HUES48 (cell line): Measurements from ENCODE around the gene PLA2G2C.

Experiments used
- H3K27ac ChIP-seq: one replicate; pipeline ENCODE4 v1.7.0; 2013; ENCODE audit warnings: low read depth, low read length, inconsistent platforms
- H3K27me3 ChIP-seq: 2 replicates; pipeline ENCODE4 v1.6.1; 2013; ENCODE audit warnings: mild to moderate bottlenecking, low read length; ENCODE audit not compliant: control insufficient read depth, insufficient read depth
- H3K36me3 ChIP-seq: 2 replicates; pipeline ENCODE4 v1.6.1; 2013; ENCODE audit warnings: low read length; ENCODE audit not compliant: control insufficient read depth, insufficient read depth
- H3K4me1 ChIP-seq: 2 replicates; pipeline ENCODE4 v1.6.1; 2013; ENCODE audit warnings: mild to moderate bottlenecking, low read length; ENCODE audit not compliant: control insufficient read depth, insufficient read depth
- H3K4me3 ChIP-seq: 2 replicates; pipeline ENCODE4 v1.5.1; 2013; ENCODE audit warnings: mild to moderate bottlenecking, low read depth, low read length
- H3K9ac ChIP-seq: 2 replicates; pipeline ENCODE4 v1.6.1; 2013; ENCODE audit warnings: mild to moderate bottlenecking, low read depth, low read length, moderate library complexity
- H3K9me3 ChIP-seq: 2 replicates; pipeline ENCODE4 v1.6.1; 2013; ENCODE audit warnings: low read length; ENCODE audit not compliant: control insufficient read depth, insufficient read depth

PLA2G2C gene

DNA sequence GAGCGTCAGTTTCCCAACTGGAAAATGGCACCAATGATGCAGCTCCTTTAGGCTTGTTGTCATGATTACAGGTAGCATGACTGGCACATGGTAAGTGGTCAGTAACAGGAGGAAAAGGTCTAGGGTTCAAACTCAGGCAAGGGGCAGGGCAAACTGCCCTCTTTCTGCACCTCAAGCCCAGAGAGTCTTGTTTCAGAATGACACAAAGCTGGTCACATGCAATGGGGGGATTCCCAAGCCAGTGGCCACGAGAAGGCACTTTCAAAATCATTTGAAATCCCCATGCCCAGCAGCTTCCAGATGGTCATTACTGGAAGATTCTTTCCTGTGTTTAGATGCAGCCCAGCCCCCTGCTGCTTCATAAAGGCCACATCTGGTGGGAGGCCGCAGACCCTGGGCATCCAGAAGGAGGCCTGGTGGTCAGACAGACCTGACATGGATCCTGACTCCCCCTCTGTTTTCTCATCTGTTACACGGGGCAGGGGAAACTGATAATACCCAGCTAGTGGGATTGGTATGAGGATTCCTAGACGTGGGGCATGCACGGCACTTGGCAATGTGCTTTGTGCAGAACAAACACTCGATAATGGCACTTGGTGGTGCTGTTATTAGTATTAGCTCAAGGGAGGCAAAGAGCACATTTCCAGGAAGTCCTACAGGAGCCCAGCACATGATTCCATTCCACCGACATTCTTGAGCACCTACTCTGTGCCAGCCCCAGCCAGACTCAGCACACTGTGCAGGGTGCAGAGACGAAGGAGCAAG is 60.1 kb downstream of the PLA2G2C start:
- H3K9ac ChIP-seq: no peak overlapping the region
- peaks cover 3% of the 10 kb centered on the region; the same call in 1 of the 2 replicates for H3K9me3 ChIP-seq
- H3K36me3 ChIP-seq: no peaks in the 10 kb centered on the region
- no peak overlapping the region for H3K4me3 ChIP-seq
- H3K4me1 ChIP-seq: no peaks in the 10 kb centered on the region
- no peaks in the 10 kb centered on the region for H3K27me3 ChIP-seq
- H3K27ac ChIP-seq: no peak overlapping the region

DNA sequence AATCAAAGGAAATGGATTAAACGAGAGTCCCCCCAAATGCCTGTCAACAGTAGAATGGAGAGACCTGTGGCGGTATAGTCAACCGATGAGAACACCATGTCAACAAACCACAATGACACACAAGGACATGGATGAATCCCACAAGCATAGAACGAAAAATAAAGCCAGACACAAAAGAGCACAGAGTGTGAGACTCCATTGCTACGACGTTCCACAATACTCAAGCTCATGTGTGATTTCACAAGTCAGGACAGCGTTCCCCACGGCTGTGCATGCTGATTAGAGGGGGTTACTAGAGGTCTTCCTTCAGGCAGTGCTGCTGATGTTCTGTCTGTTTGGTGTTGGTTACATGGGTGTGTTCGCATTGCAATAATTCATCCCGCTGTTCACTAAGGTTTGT is 61.2 kb downstream of the PLA2G2C start:
- no peaks in the 10 kb centered on the region for H3K4me1 ChIP-seq
- no peak overlapping the region for H3K9ac ChIP-seq
- no peaks in the 10 kb centered on the region for H3K27me3 ChIP-seq
- no peak overlapping the region for H3K27ac ChIP-seq
- H3K9me3 ChIP-seq: peaks cover 3% of the 10 kb centered on the region; the same call in 1 of the 2 replicates
- no peak overlapping the region for H3K4me3 ChIP-seq
- H3K36me3 ChIP-seq: no peaks in the 10 kb centered on the region

DNA sequence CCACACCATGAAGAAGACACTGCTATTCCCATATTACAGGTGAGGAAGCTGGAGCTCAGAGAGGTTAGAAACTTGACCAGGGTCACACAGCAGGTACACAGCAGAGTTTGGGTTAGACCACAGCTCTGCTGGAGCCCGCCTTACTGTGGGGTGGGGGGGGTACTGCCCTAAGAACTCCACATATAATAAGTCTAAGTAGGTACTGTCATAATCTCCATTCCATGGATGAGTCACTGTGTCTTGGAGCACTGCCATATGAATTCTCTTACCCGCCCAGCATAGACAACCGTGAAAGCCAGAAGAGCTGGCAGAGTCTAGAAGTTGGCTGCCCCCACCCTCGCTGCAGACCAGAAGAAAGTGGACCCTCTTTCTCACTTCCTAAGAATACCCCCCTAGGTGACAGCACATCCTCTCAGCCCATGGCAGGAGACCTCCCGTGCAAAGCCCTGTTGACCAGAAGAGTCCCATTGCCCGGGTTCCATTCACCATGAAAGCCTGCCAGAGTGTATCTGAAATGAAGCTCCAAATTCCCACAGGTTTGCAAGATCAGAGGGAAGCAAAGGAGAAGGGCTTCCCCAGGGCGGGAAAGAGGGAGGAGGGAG is 61.8 kb downstream of the PLA2G2C start:
- H3K27ac ChIP-seq: no peak overlapping the region

DNA sequence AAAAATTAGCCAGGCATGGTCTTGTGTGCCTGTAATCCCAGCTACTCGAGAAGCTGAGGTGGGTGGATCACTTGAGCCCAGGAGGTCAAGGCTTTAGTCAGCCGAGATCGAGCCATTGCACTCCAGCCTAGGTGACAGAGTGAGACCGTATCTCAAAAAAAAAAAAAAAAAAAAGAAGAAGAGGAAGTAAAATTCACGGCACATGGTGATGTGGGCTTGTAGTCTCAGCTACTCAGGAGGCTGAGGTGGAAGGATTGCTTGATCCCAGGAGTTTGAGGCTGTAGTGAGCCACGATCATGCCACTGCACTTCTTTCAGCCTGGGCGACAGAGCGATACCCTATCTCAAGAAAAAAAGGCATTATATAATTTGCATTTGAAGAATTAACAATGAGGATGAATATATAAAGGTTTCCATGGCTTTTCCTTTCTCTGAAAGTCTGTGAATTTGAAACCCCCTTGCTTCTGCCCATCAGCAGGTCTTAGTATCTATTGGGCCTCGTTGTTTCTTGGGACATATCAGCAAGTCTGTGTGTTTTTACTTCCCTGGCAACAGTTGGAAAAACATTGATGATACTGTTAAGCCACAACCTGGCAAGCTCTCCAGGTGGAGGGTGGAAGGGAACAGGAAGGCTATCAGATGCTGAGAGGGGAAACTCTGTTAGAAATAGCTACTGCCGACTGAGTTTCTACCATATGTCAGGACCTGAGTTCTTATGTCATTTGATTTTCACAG is 62.4 kb downstream of the PLA2G2C start:
- Histone ChIP-seq H3K27ac (no peak overlapping the region), H3K9ac (no peak overlapping the region), H3K4me3 (no peak overlapping the region), H3K4me1 (no peaks in the 10 kb centered on the region), H3K9me3 (no peaks in the 10 kb centered on the region), H3K27me3 (no peaks in the 10 kb centered on the region), H3K36me3 (no peaks in the 10 kb centered on the region)

More for the DNA sequence above, 61.8 kb downstream of the PLA2G2C start:
- H3K4me1 ChIP-seq: no peaks in the 10 kb centered on the region
- no peak overlapping the region for H3K9ac ChIP-seq
- H3K27me3 ChIP-seq: no peaks in the 10 kb centered on the region
- H3K4me3 ChIP-seq: no peak overlapping the region
- H3K36me3 ChIP-seq: no peaks in the 10 kb centered on the region
- peaks cover 3% of the 10 kb centered on the region; the same call in 1 of the 2 replicates for H3K9me3 ChIP-seq

DNA sequence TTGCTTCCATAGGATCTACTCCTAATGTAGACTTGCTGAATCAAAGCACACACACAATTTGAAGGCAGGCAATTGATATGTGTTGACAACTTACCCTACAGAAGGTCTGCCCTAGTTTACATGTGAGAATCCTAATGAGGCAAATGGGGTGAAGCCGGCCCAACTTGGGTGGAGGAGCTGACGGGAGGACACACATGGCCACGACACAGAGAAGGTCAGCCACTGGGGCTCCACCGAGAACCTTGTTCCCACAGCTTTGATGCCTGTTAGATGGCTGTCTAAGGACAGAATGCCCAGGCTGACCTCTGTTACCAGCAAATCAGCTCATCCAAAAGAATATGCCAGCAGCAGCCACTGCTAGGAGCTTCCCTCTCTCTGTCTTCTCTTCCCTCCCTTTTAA is 65.5 kb downstream of the PLA2G2C start:
- Histone ChIP-seq H3K9me3 (no peaks in the 10 kb centered on the region), H3K4me1 (no peaks in the 10 kb centered on the region), H3K36me3 (no peaks in the 10 kb centered on the region), H3K27me3 (no peaks in the 10 kb centered on the region), H3K9ac (no peak overlapping the region), H3K27ac (no peak overlapping the region), H3K4me3 (no peak overlapping the region)

DNA sequence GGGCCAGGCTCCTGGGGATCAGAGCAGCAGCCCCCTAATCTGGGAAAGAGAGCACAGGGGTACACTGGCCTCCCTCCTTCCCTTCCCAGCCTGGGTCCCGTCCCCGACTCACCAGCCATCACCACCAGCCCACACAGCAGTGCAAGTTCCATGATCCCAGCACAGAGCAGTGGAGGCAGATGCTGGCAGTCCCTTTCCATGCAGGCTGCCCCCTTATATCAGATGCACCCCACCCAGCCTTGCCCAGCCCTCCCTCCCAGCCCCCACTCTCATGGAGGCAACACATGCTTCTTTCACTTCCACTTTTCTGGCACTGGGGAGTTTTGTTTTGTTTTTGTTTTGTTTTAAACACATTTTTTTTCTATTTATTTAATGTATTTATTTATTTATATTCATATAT is 67.0 kb downstream of the PLA2G2C start, which contains the start of gene PLA2G2D:
Gene PLA2G2D (minus strand): TSS at position 190 of the 400 bp plus-strand sequence. CDS start 38 bp downstream, at position 152.
- peaks cover 3% of the 10 kb centered on the region; the same call in 1 of the 2 replicates for H3K4me1 ChIP-seq
- no peaks in the 10 kb centered on the region for H3K27me3 ChIP-seq
- no peak within 1 kb of the TSS for H3K4me3 ChIP-seq
- H3K9ac ChIP-seq: no peak within 1 kb of the TSS
- H3K9me3 ChIP-seq: no peaks in the 10 kb centered on the region
- H3K27ac ChIP-seq: no peak within 1 kb of the TSS
- no peaks in the 10 kb centered on the region for H3K36me3 ChIP-seq

DNA sequence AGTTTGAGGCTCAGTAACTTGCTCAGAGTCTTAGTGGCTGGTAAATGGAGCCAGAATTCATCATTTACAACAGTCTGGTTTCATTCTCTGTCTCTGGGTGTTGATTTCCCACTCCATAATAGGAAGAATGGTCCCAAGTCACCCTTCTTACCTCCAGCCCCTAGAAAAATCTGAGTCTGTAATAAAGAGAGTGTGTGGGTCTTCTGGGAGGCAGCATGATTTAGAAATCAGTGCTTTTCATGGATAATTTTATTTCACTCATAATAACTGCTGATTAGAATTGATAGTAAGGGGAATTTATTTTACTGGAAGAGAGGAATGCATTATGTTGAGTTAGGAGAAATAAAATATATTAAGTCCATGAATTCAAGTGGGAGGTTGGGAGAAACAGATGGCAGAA is 69.1 kb downstream of the PLA2G2C start:
- Histone ChIP-seq H3K36me3 (no peaks in the 10 kb centered on the region), H3K4me3 (no peak overlapping the region), H3K4me1 (peaks cover 4% of the 10 kb centered on the region; the same call in 1 of the 2 replicates), H3K9ac (no peak overlapping the region), H3K9me3 (no peaks in the 10 kb centered on the region), H3K27me3 (no peaks in the 10 kb centered on the region), H3K27ac (no peak overlapping the region)

DNA sequence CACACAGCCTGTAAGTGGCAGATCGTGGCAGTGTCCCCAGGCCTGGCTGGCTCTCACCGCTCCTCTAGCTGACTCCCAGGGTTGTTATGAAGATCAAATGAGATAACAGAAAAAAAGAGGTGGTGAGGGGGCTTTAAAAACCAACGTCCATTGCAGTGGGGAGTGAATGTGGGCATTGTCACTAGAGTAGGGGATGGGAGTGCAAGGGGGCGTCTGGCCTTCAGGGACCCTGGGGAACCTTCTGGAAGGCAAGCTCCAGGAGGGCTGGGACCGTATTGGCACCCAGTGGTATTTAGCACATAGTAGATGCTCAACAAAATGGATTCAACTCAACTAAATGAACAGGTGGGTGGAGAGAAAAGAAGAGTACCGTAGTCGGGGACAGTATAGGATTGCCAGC is 70.4 kb downstream of the PLA2G2C start:
- H3K9ac ChIP-seq: no peak overlapping the region
- peaks cover 4% of the 10 kb centered on the region; the same call in 1 of the 2 replicates for H3K4me1 ChIP-seq
- no peaks in the 10 kb centered on the region for H3K9me3 ChIP-seq
- no peaks in the 10 kb centered on the region for H3K27me3 ChIP-seq
- H3K27ac ChIP-seq: no peak overlapping the region
- H3K36me3 ChIP-seq: no peaks in the 10 kb centered on the region
- no peak overlapping the region for H3K4me3 ChIP-seq

DNA sequence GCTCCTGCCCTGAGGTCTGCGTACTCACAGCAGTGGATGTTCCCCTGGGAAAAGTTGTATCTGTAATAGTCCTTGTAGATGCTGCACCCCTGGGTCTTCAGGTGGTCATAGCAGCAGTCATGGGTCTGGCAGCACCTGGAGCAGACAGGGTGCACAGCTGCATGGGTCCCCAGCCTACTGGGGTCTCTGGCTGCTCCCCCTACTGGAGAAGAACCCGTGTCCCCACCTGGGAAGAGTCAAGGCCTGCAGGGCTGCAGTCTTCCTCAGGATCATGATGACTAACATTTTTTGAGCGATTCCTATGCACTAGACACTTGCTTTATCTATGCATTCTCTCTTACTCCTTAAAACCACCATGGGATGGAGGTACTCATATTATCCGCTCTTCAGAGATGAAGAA is 70.8 kb downstream of the PLA2G2C start:
- Histone ChIP-seq H3K27ac (no peak overlapping the region), H3K9ac (no peak overlapping the region), H3K4me3 (no peak overlapping the region), H3K27me3 (no peaks in the 10 kb centered on the region), H3K36me3 (no peaks in the 10 kb centered on the region), H3K9me3 (no peaks in the 10 kb centered on the region), H3K4me1 (peaks cover 4% of the 10 kb centered on the region; the same call in 1 of the 2 replicates)

DNA sequence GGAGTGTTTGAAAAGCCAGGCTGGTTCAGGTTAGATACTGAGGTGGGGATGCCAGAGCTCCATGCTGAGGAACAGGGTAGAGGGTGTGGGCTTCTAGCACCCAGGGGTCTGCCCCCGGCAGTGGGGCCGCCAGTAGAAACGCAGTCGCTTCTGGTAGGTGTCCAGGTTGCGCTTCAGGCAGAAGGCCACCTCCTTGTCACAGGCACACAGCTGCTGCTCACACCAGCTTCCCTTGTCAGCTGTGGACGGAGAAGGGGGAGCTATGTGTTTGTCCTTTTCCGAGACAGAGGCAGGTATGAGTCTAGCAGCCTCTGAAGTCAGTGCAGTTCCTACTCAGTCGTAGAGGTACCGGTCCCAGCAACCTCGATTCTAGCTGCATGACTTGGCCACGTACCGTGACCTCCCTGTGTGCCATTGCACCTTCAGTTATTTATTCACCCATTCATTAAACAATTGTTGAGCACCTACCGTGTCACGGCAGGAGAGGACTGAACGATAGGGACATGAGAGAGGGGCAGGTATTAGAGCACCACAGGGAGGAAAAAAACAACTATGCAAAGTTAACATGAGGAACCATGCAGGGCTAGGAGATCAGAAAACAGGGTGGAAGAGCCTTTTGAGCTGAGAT is 72.2 kb downstream of the PLA2G2C start:
- Histone ChIP-seq H3K9ac (no peak overlapping the region), H3K9me3 (no peaks in the 10 kb centered on the region), H3K36me3 (no peaks in the 10 kb centered on the region), H3K4me1 (peaks cover 4% of the 10 kb centered on the region; the same call in 1 of the 2 replicates), H3K27ac (no peak overlapping the region), H3K27me3 (no peaks in the 10 kb centered on the region), H3K4me3 (no peak overlapping the region)
